MM.1S (cell line): Measurements from ENCODE around the gene STX7.

Experiments used
- DNase-seq: peaks from one replicate; pipeline ENCODE4 v3.0.0-alpha.2; 2015
- H2AFZ ChIP-seq: fragments of 300-600 bp; sonication (generic); 2 replicates; pipeline ENCODE4 v1.6.0; 2016; ENCODE audit warnings: antibody characterized with exemption, low read length
- H3F3A ChIP-seq: fragments of 300-600 bp; sonication (generic); 2 replicates; pipeline ENCODE4 v1.6.1; 2016; ENCODE audit warnings: mild to moderate bottlenecking, antibody characterized with exemption, low read length, moderate library complexity, mixed read lengths; ENCODE audit not compliant: insufficient read depth
- H3K27ac ChIP-seq: fragments of 300-600 bp; sonication (generic); 2 replicates; pipeline ENCODE4 v1.5.1; 2016; ENCODE audit warnings: mild to moderate bottlenecking, low read length
- H3K27me3 ChIP-seq: fragments of 300-600 bp; sonication (generic); replicated peaks from 2 replicates; pipeline ENCODE4 v1.6.0; 2016; ENCODE audit warnings: low read length; ENCODE audit not compliant: insufficient read depth
- H3K36me3 ChIP-seq: fragments of 300-600 bp; sonication (generic); replicated peaks from 2 replicates; pipeline ENCODE4 v1.6.1; 2016; ENCODE audit warnings: mild to moderate bottlenecking, low read length, mixed read lengths; ENCODE audit not compliant: insufficient read depth
- H3K4me1 ChIP-seq: fragments of 300-600 bp; sonication (generic); 2 replicates; pipeline ENCODE4 v1.6.1; 2016; ENCODE audit warnings: low read length, mixed read lengths
- H3K4me2 ChIP-seq: fragments of 300-600 bp; sonication (generic); 2 replicates; pipeline ENCODE4 v1.6.0; 2016; ENCODE audit warnings: low read depth, low read length
- H3K4me3 ChIP-seq: fragments of 300-600 bp; sonication (generic); 2 replicates; pipeline ENCODE4 v1.5.1; 2016; ENCODE audit warnings: low read length, mixed read lengths
- H3K79me2 ChIP-seq: fragments of 300-600 bp; sonication (generic); 2 replicates; pipeline ENCODE4 v1.6.1; 2016; ENCODE audit warnings: mixed run types, low read length, mixed read lengths
- H3K9ac ChIP-seq: fragments of 300-600 bp; sonication (generic); 2 replicates; pipeline ENCODE4 v1.6.1; 2016; ENCODE audit warnings: low read length, mixed read lengths
- H3K9me2 ChIP-seq: fragments of 300-600 bp; sonication (generic); replicated peaks from 2 replicates; pipeline ENCODE4 v1.6.1; 2016; ENCODE audit warnings: mild to moderate bottlenecking, low read length, mixed read lengths; ENCODE audit not compliant: insufficient read depth
- H3K9me3 ChIP-seq: fragments of 300-600 bp; sonication (generic); replicated peaks from 2 replicates; pipeline ENCODE4 v1.6.1; 2016; ENCODE audit warnings: mild to moderate bottlenecking, low read length, mixed read lengths; ENCODE audit not compliant: insufficient read depth
- H4K20me1 ChIP-seq: fragments of 300-600 bp; sonication (generic); 2 replicates; pipeline ENCODE4 v1.6.1; 2016; ENCODE audit warnings: mild to moderate bottlenecking, low read length, moderate library complexity, mixed read lengths; ENCODE audit not compliant: insufficient read depth
- CTCF ChIP-seq: fragments of 300-600 bp; sonication (generic); IDR thresholded peaks from 2 replicates; pipeline ENCODE4 v1.5.1; 2016; ENCODE audit warnings: antibody characterized with exemption, low read length, mixed read lengths
- EZH2 ChIP-seq: fragments of 300-600 bp; sonication (generic); optimal IDR thresholded peaks from 2 replicates; pipeline ENCODE3; 2017; ENCODE audit warnings: low read depth, mild to moderate bottlenecking, antibody characterized with exemption, low read length, mixed read lengths
- EZH2phosphoT487 ChIP-seq: fragments of 300-600 bp; sonication (generic); IDR thresholded peaks from 2 replicates; pipeline ENCODE4 v1.6.1; 2018; ENCODE audit warnings: antibody characterized with exemption, low read length

STX7 gene

GRCh38 chr6:132551214-132551613 lies 38.3 kb upstream of the STX7 start:
- Histone ChIP-seq H3K36me3 (no peaks in the 10 kb centered on the region), H4K20me1 (no peaks in the 10 kb centered on the region), H3K4me1 (no peaks in the 10 kb centered on the region), H3K79me2 (no peaks in the 10 kb centered on the region), H3K9ac (no peak overlapping the region), H3K9me2 (no peaks in the 10 kb centered on the region), H3K9me3 (no peaks in the 10 kb centered on the region), H2AFZ (no peak overlapping the region), H3K4me3 (no peak overlapping the region), H3K27ac (no peak overlapping the region), H3K27me3 (no peaks in the 10 kb centered on the region), H3F3A (no peaks in the 10 kb centered on the region), H3K4me2 (no peak overlapping the region)
- DNase-seq = no peak
- TF ChIP-seq CTCF = no peak
- no peak for TF ChIP-seq EZH2
- TF ChIP-seq EZH2phosphoT487 = no peak

GRCh38 chr6:132548746-132549463 lies 36.0 kb upstream of the STX7 start:
- H3K9ac ChIP-seq = no peak overlapping the region
- H3K9me2 ChIP-seq = no peaks in the 10 kb centered on the region
- H3K9me3 ChIP-seq = no peaks in the 10 kb centered on the region
- no peaks in the 10 kb centered on the region for H4K20me1 ChIP-seq
- no peaks in the 10 kb centered on the region for H3F3A ChIP-seq
- no peak overlapping the region for H2AFZ ChIP-seq
- H3K4me2 ChIP-seq = no peak overlapping the region
- H3K27ac ChIP-seq = no peak overlapping the region
- no peaks in the 10 kb centered on the region for H3K79me2 ChIP-seq
- H3K4me3 ChIP-seq = no peak overlapping the region
- H3K27me3 ChIP-seq = no peaks in the 10 kb centered on the region
- no peak for TF ChIP-seq EZH2phosphoT487
- TF ChIP-seq EZH2 = no peak
- TF ChIP-seq CTCF = no peak
- H3K36me3 ChIP-seq = no peaks in the 10 kb centered on the region
- H3K4me1 ChIP-seq = no peaks in the 10 kb centered on the region
- no peak for DNase-seq

GRCh38 chr6:132544826-132545225 lies 31.9 kb upstream of the STX7 start:
- H3K9me3 ChIP-seq = no peaks in the 10 kb centered on the region
- no peak overlapping the region for H3K9ac ChIP-seq
- H4K20me1 ChIP-seq = no peaks in the 10 kb centered on the region
- no peaks in the 10 kb centered on the region for H3K9me2 ChIP-seq
- H3K4me1 ChIP-seq = no peaks in the 10 kb centered on the region
- H3K79me2 ChIP-seq = no peaks in the 10 kb centered on the region
- H3K36me3 ChIP-seq = no peaks in the 10 kb centered on the region
- H3F3A ChIP-seq = no peaks in the 10 kb centered on the region
- no peak overlapping the region for H2AFZ ChIP-seq
- H3K27ac ChIP-seq = no peak overlapping the region
- H3K4me3 ChIP-seq = no peak overlapping the region
- TF ChIP-seq CTCF = no peak
- TF ChIP-seq EZH2phosphoT487 = no peak
- no peak for TF ChIP-seq EZH2
- no peak for DNase-seq
- no peaks in the 10 kb centered on the region for H3K27me3 ChIP-seq
- no peak overlapping the region for H3K4me2 ChIP-seq
